Spinal cord (tissue), 10 donors: ENCODE results near the gene USP12. TPM values are rescaled to one million over a fixed set of nuclear protein-coding genes. Genes with fewer than 3 reads are reported as not detected.
"Not testable (repeated sequence)": the region's sequence is repeated elsewhere in the genome, so short reads cannot be mapped to it uniquely, and the experiment has no call there.

Experiments
- DNase-seq, 6 donors: peaks; one replicate each; pipeline versions ENCODE4 v3.0.0 to v3.0.0-alpha.2; 2013 to 2015; ENCODE audit warnings: low spot score in 6 of 6, low read depth in 4 of 6
- H3K27ac ChIP-seq: one replicate; pipeline ENCODE4 v1.5.1; 2013; ENCODE audit warnings: low read depth, low read length, control low read depth
- H3K27me3 ChIP-seq: one replicate; pipeline ENCODE4 v1.6.1; 2013; ENCODE audit warnings: low read length; ENCODE audit not compliant: control insufficient read depth, insufficient read depth
- H3K36me3 ChIP-seq: one replicate; pipeline ENCODE4 v1.6.1; 2013; ENCODE audit warnings: low read length; ENCODE audit not compliant: control insufficient read depth, insufficient read depth
- H3K4me1 ChIP-seq: one replicate; pipeline ENCODE4 v1.6.1; 2013; ENCODE audit warnings: low read length; ENCODE audit not compliant: control insufficient read depth, insufficient read depth
- H3K4me3 ChIP-seq: one replicate; pipeline ENCODE4 v1.5.1; 2013; ENCODE audit warnings: low read depth, low read length, control low read depth
- H3K9me3 ChIP-seq: one replicate; pipeline ENCODE4 v1.6.1; 2013; ENCODE audit warnings: low read length; ENCODE audit not compliant: control insufficient read depth, insufficient read depth
- WGBS: methylation state at CpG from one replicate; pipeline ENCODE4 v1.1.5; 2013; ENCODE audit warnings: missing lambda C conversion rate; ENCODE audit not compliant: insufficient coverage; 5-methylcytosine and 5-hydroxymethylcytosine counted together
- long read RNA-seq, 4 donors: transcript quantifications; one replicate each; lab custom pipeline, GENCODE V29; 2026
- polyA plus RNA-seq, 2 donors: library from polyadenylated mRNA; unstranded; fragments of 120-200 nt; gene quantifications; one replicate each; pipeline ENCODE4 v1.2.1, GENCODE V29; 2013; ENCODE audit not compliant: insufficient read length in 2 of 2
- total RNA-seq, 2 donors: library from RNA; depleted of rRNA in 1 of 2; stranded (reverse); fragments of 120-200 nt in 1 of 2; fragments of >200 nt in 1 of 2; gene quantifications; one replicate each; pipeline versions ENCODE4 v1.2.3 to v1.2.4, GENCODE V29; 2013 to 2014
- donor health status: healthy.

Gene USP12
- total RNA-seq (10 to 100 TPM; 20.6 to 70.7 TPM), polyA plus RNA-seq (10 to 100 TPM; 28.4 to 34.0 TPM)
- long read RNA-seq, donor 1, full-length matches to known transcripts = 5 of 5 reads
- long read RNA-seq, donor 1, partial matches to known transcripts = 0 of 5 reads
- long read RNA-seq, donor 1, other reads (novel, unspliced or antisense) = 0 of 5 reads
- long read RNA-seq, donor 2, full-length matches to known transcripts = 5 of 5 reads
- long read RNA-seq, donor 2, partial matches to known transcripts = 0 of 5 reads
- long read RNA-seq, donor 2, other reads (novel, unspliced or antisense) = 0 of 5 reads
- long read RNA-seq, donor 3, full-length matches to known transcripts = 5 of 5 reads
- long read RNA-seq, donor 3, partial matches to known transcripts = 0 of 5 reads
- long read RNA-seq, donor 3, other reads (novel, unspliced or antisense) = 0 of 5 reads
- long read RNA-seq, donor 4, full-length matches to known transcripts = 7 of 7 reads
- long read RNA-seq, donor 4, partial matches to known transcripts = 0 of 7 reads
- long read RNA-seq, donor 4, other reads (novel, unspliced or antisense) = 0 of 7 reads

GRCh38 chr13:27171244-27171826, at the start of gene USP12:
Gene USP12 (minus strand): TSS chr13:27171811. CDS start chr13:27171639, 172 bp downstream.
- under 1% methylated on average over 87 of the region's 88 CpGs for WGBS
- Histone ChIP-seq H3K9me3 (no peaks in the 10 kb centered on the region), H3K36me3 (no peaks in the 10 kb centered on the region), H3K4me1 (no peaks in the 10 kb centered on the region), H3K4me3 (peak within 1 kb of the TSS; percentile 68), H3K27me3 (no peaks in the 10 kb centered on the region), H3K27ac (peak within 1 kb of the TSS; percentile 85)
- DNase-seq = peak in 1 of 6 donors; percentile 22

- Histone ChIP-seq H3K4me1 (no peaks in the 10 kb centered on the region), H3K4me3 (no peak overlapping the region), H3K27ac (no peak overlapping the region), H3K9me3 (no peaks in the 10 kb centered on the region), H3K36me3 (peaks cover 5% of the 10 kb centered on the region), H3K27me3 (no peaks in the 10 kb centered on the region)
- no peak for DNase-seq
- WGBS = 89% methylated on average over 18 of the region's 19 CpGs
Observed at GRCh38 chr13:27219611-27220010, 48.0 kb upstream of the USP12 start.

- not testable (repeated sequence) for H3K27ac ChIP-seq, H3K4me3 ChIP-seq, H3K9me3 ChIP-seq, H3K4me1 ChIP-seq, H3K36me3 ChIP-seq, H3K27me3 ChIP-seq, DNase-seq
- no CpG with 5 or more reads among the region's 1 CpG for WGBS
Observed at GRCh38 chr13:27218861-27219260, 47.2 kb upstream of the USP12 start.

- not testable (repeated sequence) for H3K4me3 ChIP-seq, H3K36me3 ChIP-seq, DNase-seq, H3K9me3 ChIP-seq, H3K27me3 ChIP-seq, H3K27ac ChIP-seq, H3K4me1 ChIP-seq
- no CpG with 5 or more reads among the region's 2 CpGs for whole genome bisulfite sequencing
Observed at GRCh38 chr13:27217791-27218190, 46.2 kb upstream of the USP12 start.

GRCh38 chr13:27213386-27213785, 41.8 kb upstream of the USP12 start:
- not testable (repeated sequence) for H3K4me3 ChIP-seq
- no CpG with 5 or more reads among the region's 5 CpGs for WGBS

GRCh38 chr13:27211771-27212364, 40.3 kb upstream of the USP12 start:
- Histone ChIP-seq H3K9me3 (no peaks in the 10 kb centered on the region), H3K27me3 (no peaks in the 10 kb centered on the region), H3K36me3 (no peaks in the 10 kb centered on the region), H3K27ac (no peak overlapping the region), H3K4me1 (no peaks in the 10 kb centered on the region), H3K4me3 (no peak overlapping the region)
- no peak for DNase-seq
- WGBS = 89% methylated on average over 16 of the region's 17 CpGs

More at GRCh38 chr13:27213386-27213785, 41.8 kb upstream of the USP12 start:
- H3K9me3 ChIP-seq, H3K4me1 ChIP-seq, H3K27me3 ChIP-seq, DNase-seq, H3K27ac ChIP-seq, H3K36me3 ChIP-seq: not testable (repeated sequence)

- Histone ChIP-seq H3K4me3 (no peak overlapping the region), H3K27me3 (no peaks in the 10 kb centered on the region), H3K27ac (no peak overlapping the region), H3K4me1 (no peaks in the 10 kb centered on the region), H3K9me3 (no peaks in the 10 kb centered on the region), H3K36me3 (no peaks in the 10 kb centered on the region)
- no peak for DNase-seq
- no CpG with 5 or more reads among the region's 1 CpG for WGBS
Observed at GRCh38 chr13:27211271-27211670, 39.7 kb upstream of the USP12 start.

- Histone ChIP-seq H3K4me1 (no peaks in the 10 kb centered on the region), H3K9me3 (no peaks in the 10 kb centered on the region), H3K27me3 (no peaks in the 10 kb centered on the region), H3K36me3 (no peaks in the 10 kb centered on the region), H3K27ac (no peak overlapping the region), H3K4me3 (no peak overlapping the region)
- no CpG with 5 or more reads among the region's 1 CpG for WGBS
- DNase-seq = no peak
Observed at GRCh38 chr13:27208514-27208913, 36.9 kb upstream of the USP12 start.

- Histone ChIP-seq H3K27ac (no peak overlapping the region), H3K36me3 (no peaks in the 10 kb centered on the region), H3K27me3 (no peaks in the 10 kb centered on the region), H3K4me1 (no peaks in the 10 kb centered on the region), H3K4me3 (no peak overlapping the region), H3K9me3 (no peaks in the 10 kb centered on the region)
- no CpG with 5 or more reads among the region's 3 CpGs for WGBS
- DNase-seq = no peak
Observed at GRCh38 chr13:27203854-27204253, 32.2 kb upstream of the USP12 start.
